Measurements from ENCODE around the gene KCNQ1. TPM values are rescaled to one million over a fixed set of nuclear protein-coding genes. Genes with fewer than 3 reads are reported as not detected.

Gene KCNQ1
- total RNA-seq, 4 donors from 2014 or later = 2.6 to 12.7 (median 4.9) TPM

GRCh38 chr11:2803186-2804091 is 358.6 kb downstream of the KCNQ1 start:
- ATAC-seq = no peak
- WGBS, 2 donors (ENCODE audit: low coverage in 1 of 2) = 93 to 100% methylated on average over 1 to 4 of the region's 20 CpGs
- Histone ChIP-seq H3K4me1 (peaks cover 5 to 45% (median 26%) of the 10 kb centered on the region in 3 donors), H3K9me3 (no peaks in the 10 kb centered on the region), H3K27me3 (no peaks in the 10 kb centered on the region), H3K36me3 (no peaks in the 10 kb centered on the region), H3K27ac (no peak overlapping the region), H3K4me3 (no peak overlapping the region)
- no peak for TF ChIP-seq POLR2AphosphoS5 (IDR thresholded peaks at IDR 0.05)
- TF ChIP-seq EP300 (IDR thresholded peaks at IDR 0.05) = no peak
- TF ChIP-seq, protein P1, sequence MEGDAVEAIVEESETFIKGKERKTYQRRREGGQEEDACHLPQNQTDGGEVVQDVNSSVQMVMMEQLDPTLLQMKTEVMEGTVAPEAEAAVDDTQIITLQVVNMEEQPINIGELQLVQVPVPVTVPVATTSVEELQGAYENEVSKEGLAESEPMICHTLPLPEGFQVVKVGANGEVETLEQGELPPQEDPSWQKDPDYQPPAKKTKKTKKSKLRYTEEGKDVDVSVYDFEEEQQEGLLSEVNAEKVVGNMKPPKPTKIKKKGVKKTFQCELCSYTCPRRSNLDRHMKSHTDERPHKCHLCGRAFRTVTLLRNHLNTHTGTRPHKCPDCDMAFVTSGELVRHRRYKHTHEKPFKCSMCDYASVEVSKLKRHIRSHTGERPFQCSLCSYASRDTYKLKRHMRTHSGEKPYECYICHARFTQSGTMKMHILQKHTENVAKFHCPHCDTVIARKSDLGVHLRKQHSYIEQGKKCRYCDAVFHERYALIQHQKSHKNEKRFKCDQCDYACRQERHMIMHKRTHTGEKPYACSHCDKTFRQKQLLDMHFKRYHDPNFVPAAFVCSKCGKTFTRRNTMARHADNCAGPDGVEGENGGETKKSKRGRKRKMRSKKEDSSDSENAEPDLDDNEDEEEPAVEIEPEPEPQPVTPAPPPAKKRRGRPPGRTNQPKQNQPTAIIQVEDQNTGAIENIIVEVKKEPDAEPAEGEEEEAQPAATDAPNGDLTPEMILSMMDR (IDR thresholded peaks at IDR 0.05) = no peak
- TF ChIP-seq POLR2A (IDR thresholded peaks at IDR 0.05) = no peak

- peaks cover 5 to 47% (median 26%) of the 10 kb centered on the region in 3 donors for H3K4me1 ChIP-seq
- H3K36me3 ChIP-seq = no peaks in the 10 kb centered on the region
- ATAC-seq = no peak
- 90% methylated on average over 2 of the region's 10 CpGs; no CpG with 5 or more reads in 1 of the 2 donors for WGBS, 2 donors (ENCODE audit: low coverage in 1 of 2)
- no peaks in the 10 kb centered on the region for H3K9me3 ChIP-seq
- H3K27ac ChIP-seq = peak overlapping the region in 1 of 4 donors; percentile 87
- no peaks in the 10 kb centered on the region for H3K27me3 ChIP-seq
- TF ChIP-seq POLR2AphosphoS5 (IDR thresholded peaks at IDR 0.05) (no peak), EP300 (IDR thresholded peaks at IDR 0.05) (no peak)
- TF ChIP-seq, protein P1 (IDR thresholded peaks at IDR 0.05) = no peak
- H3K4me3 ChIP-seq = no peak overlapping the region
These were observed 359.4 kb downstream of the KCNQ1 start for GRCh38 chr11:2804189-2804588.

DNA sequence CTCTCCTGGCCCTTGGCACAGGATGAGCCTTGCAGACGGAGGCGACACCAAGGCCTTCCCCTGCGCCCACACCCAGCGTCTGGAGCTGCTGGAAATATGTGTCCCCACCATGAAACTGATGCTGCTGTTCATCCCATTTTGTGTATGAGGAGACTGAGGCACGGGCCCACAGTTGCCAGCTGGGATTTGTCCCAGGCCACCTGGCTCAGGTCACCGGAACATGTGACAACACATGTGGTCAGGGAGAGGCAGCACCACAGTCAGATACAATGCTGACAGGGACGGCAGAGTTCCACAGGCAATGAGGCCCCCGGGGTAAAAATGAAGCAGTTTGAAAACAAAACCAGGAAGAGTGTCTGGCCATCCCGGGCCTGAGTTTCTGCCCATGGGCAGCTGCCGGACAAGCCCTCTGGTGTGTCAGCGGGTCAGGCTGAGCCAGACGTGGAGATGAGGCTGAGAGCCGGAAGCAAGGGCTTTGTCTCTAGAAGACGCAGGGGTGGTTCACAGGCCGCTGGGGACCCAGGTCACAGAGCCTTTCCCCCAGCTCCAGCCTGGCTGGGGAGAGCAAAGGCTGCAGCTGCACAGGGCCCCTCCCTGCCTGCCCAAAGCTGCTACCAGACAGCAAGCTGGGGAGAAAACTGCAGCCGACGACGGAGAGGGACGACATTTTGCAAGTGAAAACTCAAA is 360.0 kb downstream of the KCNQ1 start:
- peaks cover 5 to 47% (median 26%) of the 10 kb centered on the region in 3 donors for H3K4me1 ChIP-seq
- H3K27me3 ChIP-seq = no peaks in the 10 kb centered on the region
- no peak for ATAC-seq
- TF ChIP-seq, protein P1 (IDR thresholded peaks at IDR 0.05) = no peak
- TF ChIP-seq EP300 (IDR thresholded peaks at IDR 0.05) (no peak), POLR2AphosphoS5 (IDR thresholded peaks at IDR 0.05) (no peak), POLR2A (IDR thresholded peaks at IDR 0.05) (no peak)
- no peaks in the 10 kb centered on the region for H3K36me3 ChIP-seq
- 55 to 85% methylated on average over 9 to 11 of the region's 19 CpGs for WGBS, 2 donors (ENCODE audit: low coverage in 1 of 2)
- H3K4me3 ChIP-seq = no peak overlapping the region
- no peaks in the 10 kb centered on the region for H3K9me3 ChIP-seq
- peak overlapping the region in 3 of 4 donors; percentile 84 to 88 (median 87) for H3K27ac ChIP-seq

- Histone ChIP-seq H3K9me3 (no peaks in the 10 kb centered on the region), H3K4me1 (peaks cover 5 to 41% (median 26%) of the 10 kb centered on the region in 3 donors), H3K27ac (peak overlapping the region in 3 of 4 donors; percentile 84 to 88 (median 87)), H3K27me3 (no peaks in the 10 kb centered on the region), H3K36me3 (no peaks in the 10 kb centered on the region), H3K4me3 (no peak overlapping the region)
- WGBS, 2 donors (ENCODE audit: low coverage in 1 of 2) = 85 to 88% methylated on average over 15 to 18 of the region's 20 CpGs
- ATAC-seq = no peak
- TF ChIP-seq EP300 (IDR thresholded peaks at IDR 0.05) (no peak), POLR2AphosphoS5 (IDR thresholded peaks at IDR 0.05) (peak; percentile 31), POLR2A (IDR thresholded peaks at IDR 0.05) (no peak)
- TF ChIP-seq, protein P1 (IDR thresholded peaks at IDR 0.05) = no peak
These were observed 360.7 kb downstream of the KCNQ1 start for GRCh38 chr11:2805388-2806056.

All from gastroesophageal sphincter (tissue), 4 donors.